Motor neuron (in vitro differentiated cells): ENCODE measurements around the gene IPP. TPM values are rescaled to one million over a fixed set of nuclear protein-coding genes. Genes with fewer than 3 reads are reported as not detected.
"Not testable (repeated sequence)": the region's sequence is repeated elsewhere in the genome, so short reads cannot be mapped to it uniquely, and the experiment has no call there.

Source experiments
- ATAC-seq, 8 experiments: fragments of 200-7000 bp; cut with Tn5 transposase; replicated peaks in 6 of 8; 2 replicates each; pipeline ENCODE4 v1.8.0; 2021; ENCODE audit warnings: mild to moderate bottlenecking in 8 of 8, moderate library complexity in 8 of 8
- H3K27ac ChIP-seq, 2 donors: fragments of 250-450 bp; sonication (Bioruptor Pico); 2 replicates each; pipeline ENCODE4 v1.9.0; 2021; ENCODE audit warnings: antibody characterized with exemption in 2 of 2, mild to moderate bottlenecking in 2 of 2, moderate library complexity in 1 of 2
- H3K4me1 ChIP-seq, 2 donors: fragments of 250-450 bp; sonication (Bioruptor Pico); replicated peaks in 1 of 2; 2 replicates each; pipeline ENCODE4 v1.6.1; 2021; ENCODE audit warnings: antibody characterized with exemption in 2 of 2, mild to moderate bottlenecking in 2 of 2, moderate library complexity in 1 of 2
- H3K4me3 ChIP-seq, 5 donors: fragments of 250-450 bp; sonication (Bioruptor Pico); 2 replicates each; pipeline ENCODE4 v1.9.0; 2021; ENCODE audit warnings: antibody characterized with exemption in 5 of 5, mild to moderate bottlenecking in 5 of 5, moderate library complexity in 4 of 5
- WGBS, 10 experiments: fragments of 450-650 bp; shearing (Covaris generic); methylation state at CpG; one replicate each; pipeline ENCODE4 v1.0.0; 2022; 5-methylcytosine and 5-hydroxymethylcytosine counted together
- in situ Hi-C, 9 experiments: fragments of 400-800 bp; cut with MboI; loops; one replicate each; pipeline ENCODE4 v1.15.0; 2021; ENCODE audit warnings: low sequenced_read_pairs in 9 of 9, low pct_unique_long_range_greater_than_20kb in 2 of 9; ENCODE audit not compliant: unreplicated experiment in 9 of 9
- total RNA-seq, 8 experiments: library from RNA; unstranded; fragments of 300-600 nt; gene quantifications; 2 replicates each; pipeline versions ENCODE4 v1.2.3 to v1.2.4, GENCODE V29; 2022

IPP gene
- total RNA-seq, 8 experiments from 2014 or later = 7.9 to 16.3 (median 14.2) TPM

DNA sequence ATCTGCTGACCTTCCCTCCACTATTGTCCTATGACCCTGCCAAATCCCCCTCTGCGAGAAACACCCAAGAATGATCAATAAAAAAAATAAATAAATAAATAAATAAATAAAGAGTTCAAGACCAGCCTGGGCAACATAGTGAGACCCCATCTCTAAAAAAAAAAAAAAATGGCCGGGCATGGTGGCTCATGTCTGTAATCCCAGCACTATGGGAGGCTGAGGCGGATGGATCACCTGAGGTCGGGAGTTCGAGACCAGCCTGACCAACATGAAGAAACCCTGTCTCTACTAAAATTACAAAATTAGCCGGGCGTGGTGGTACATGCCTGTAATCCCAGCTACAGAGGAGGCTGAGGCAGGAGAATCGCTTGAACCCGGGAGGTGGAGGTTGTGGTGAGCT lies 24.4 kb downstream of the IPP start:
- ATAC-seq, H3K4me3 ChIP-seq, H3K4me1 ChIP-seq, in situ Hi-C loops, H3K27ac ChIP-seq: not testable (repeated sequence)
- 88 to 100% (median 95%) methylated on average over 2 to 8 of the region's 9 CpGs; no CpG with 5 or more reads in 4 of the 10 experiments for WGBS, 10 experiments

DNA sequence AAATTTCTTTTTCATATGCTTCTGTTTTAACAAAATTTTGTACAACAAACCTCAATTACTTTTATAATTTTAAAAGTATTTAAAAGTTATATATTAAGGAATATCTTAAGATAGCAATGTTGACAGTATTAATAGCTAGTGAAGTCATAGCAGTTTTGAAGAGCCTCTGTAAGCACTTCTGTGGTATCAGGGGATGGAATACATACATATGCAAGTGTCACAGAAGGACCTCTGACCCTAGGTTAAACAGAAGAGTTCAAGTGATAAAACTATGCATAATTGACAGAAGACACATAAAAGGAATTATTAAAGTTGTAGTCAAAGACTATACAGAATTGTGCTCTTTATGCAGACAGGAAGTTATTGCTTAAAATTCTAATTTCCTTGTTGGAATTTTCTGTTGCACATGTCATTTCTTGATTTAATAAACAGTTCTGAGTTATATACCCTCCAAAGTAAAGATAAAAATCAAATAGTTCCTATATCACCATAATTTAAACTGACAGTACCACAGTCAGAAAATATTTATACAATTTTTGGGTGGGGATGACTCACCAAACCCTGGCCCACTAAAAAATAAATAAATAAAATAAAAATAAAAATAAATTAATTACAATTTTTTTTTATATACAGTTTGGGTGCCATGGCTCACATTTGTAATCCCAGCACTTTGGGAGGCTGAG lies 27.1 kb downstream of the IPP start:
- Histone ChIP-seq H3K4me3 (no peak overlapping the region), H3K4me1 (no peaks in the 10 kb centered on the region), H3K27ac (no peak overlapping the region)
- in situ Hi-C loops = no loop called here
- no peak for ATAC-seq

DNA sequence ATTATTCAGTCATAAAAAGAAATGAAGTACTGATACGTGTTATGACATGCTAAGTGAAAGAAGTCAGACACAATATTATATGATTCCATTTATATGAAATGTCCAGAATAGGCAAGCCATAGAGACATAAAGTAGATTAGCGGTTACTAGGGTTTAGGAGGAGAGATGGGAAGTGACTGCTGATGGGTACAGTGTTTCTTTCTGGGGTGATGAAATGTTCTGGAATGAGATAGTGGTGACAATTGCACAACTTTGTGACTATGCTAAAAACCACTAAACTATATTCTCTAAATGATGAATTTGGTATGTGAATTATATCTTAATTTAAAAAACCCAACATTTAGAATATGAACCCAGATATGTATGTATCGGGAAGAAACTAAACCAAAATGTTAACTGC lies 27.6 kb downstream of the IPP start:
- ATAC-seq = no peak
- H3K4me1 ChIP-seq = no peaks in the 10 kb centered on the region
- in situ Hi-C loops = no loop called here

DNA sequence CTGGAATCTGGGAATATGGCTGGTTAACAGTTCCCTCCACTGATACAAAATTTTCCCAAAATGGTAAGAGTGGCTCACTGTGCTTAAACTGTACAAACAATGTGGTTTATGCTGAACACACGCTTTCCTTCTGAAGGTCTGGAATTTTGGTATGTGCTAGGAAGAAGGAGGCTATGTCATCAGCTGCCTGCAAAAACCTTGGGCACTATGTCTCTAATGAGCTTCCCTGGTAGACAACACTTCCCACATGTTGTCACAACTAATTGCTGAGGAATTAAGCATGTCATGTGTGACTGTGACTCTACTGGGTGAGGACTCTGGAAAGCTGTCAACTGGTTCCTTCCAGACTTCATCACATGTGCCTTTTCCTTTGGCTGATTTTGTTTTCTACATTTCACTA lies 29.2 kb downstream of the IPP start:
- Histone ChIP-seq H3K4me1 (no peaks in the 10 kb centered on the region), H3K27ac (no peak overlapping the region), H3K4me3 (no peak overlapping the region)
- no peak for ATAC-seq
- 0 to 100% (median 58%) methylated on average over 1 of the region's 1 CpG; no CpG with 5 or more reads in 4 of the 10 experiments for WGBS, 10 experiments
- in situ Hi-C loops = no loop called here

More for the DNA sequence above, 27.6 kb downstream of the IPP start:
- H3K27ac ChIP-seq = no peak overlapping the region
- H3K4me3 ChIP-seq = no peak overlapping the region
- WGBS, 10 experiments = 65 to 100% (median 92%) methylated on average over 1 to 3 of the region's 3 CpGs

DNA sequence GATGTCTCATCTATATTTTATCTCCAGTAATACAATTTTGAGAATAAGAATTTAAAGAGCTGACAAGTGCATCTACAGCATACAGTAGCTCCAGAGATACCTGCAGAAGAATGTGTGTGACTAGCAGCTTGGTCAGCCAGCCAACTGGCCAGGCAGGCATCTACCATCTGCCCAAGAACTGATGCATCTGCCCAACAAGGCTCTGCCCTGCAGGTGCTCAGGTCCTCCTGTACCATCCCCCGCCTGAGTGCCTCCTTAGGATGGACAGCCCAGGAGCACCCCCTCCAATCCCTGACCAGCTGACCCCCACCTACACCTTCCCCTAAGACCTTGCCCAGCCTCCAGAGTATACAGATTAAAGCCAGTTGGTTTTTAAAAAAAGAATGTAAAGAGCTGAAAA lies 32.2 kb downstream of the IPP start:
- no peak overlapping the region for H3K4me3 ChIP-seq
- 100% methylated on average over 1 of the region's 1 CpG; no CpG with 5 or more reads in 8 of the 10 experiments for WGBS, 10 experiments
- H3K27ac ChIP-seq = no peak overlapping the region
- ATAC-seq = no peak
- H3K4me1 ChIP-seq = no peaks in the 10 kb centered on the region
- in situ Hi-C loops = no loop called here

DNA sequence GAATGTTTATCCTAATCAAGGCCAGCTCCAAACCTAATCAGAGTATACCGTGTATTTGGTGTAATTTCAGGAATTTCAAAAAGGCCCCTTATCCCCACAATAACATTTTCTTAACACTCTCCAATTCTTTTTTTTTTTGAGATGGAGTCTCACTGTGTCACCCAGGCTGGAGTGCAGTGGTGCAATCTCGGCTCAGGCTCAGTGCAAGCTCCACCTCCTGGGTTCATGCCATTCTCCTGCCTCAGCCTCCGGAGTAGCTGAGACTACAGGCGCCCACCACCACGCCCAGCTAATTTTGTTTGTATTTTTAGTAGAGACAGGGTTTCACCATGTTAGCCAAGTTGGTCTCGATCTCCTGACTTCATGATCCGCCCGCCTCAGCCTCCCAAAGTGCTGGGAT lies 33.1 kb downstream of the IPP start:
- H3K27ac ChIP-seq, H3K4me3 ChIP-seq, H3K4me1 ChIP-seq, in situ Hi-C loops, ATAC-seq: not testable (repeated sequence)
- WGBS, 10 experiments = 43 to 97% (median 86%) methylated on average over 2 to 8 of the region's 8 CpGs; no CpG with 5 or more reads in 1 of the 10 experiments

DNA sequence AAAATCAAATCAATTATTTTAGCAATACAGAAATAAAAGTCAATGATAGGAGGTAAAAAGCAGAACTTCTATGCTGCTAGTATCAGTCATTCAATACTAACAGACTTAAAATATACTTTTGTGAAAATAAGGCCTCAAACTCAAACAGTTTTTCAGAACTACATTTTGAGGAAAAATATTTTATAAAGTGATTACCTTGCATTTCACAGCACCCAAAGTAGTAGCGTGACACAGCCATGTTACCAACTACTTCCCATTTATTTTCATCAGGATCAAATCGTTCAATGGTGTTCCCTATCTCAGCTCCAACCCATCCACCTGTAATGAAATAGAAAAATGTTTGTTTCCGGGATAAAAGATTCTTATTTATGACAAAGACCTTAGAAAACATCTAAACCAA lies 33.8 kb downstream of the IPP start:
- Histone ChIP-seq H3K27ac (no peak overlapping the region), H3K4me3 (no peak overlapping the region), H3K4me1 (no peaks in the 10 kb centered on the region)
- no peak for ATAC-seq
- in situ Hi-C loops = no loop called here
- WGBS, 10 experiments = 86 to 100% (median 98%) methylated on average over 1 to 3 of the region's 3 CpGs

DNA sequence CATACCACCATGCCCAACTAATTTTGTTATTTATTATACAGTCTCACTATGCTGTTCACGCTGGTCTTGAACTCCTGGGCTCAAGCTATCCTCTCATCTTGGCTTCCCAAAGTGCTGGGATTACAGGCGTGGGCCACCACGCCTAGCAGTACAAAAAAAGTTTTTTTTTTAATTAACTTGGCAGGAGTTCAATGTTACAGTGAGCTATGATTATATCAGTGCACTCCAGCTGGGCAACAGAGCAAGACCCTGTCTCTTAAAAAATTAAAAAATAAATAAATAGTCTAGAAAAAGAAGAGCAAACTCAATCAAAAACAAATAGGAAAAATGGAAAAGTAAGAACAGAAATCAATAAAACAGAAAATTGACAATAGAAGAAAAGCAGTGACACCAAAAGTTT lies 36.7 kb downstream of the IPP start:
- in situ Hi-C loops = no loop called here
- WGBS, 10 experiments = 57 to 100% (median 88%) methylated on average over 1 to 3 of the region's 3 CpGs; no CpG with 5 or more reads in 1 of the 10 experiments
- ATAC-seq = no peak

DNA sequence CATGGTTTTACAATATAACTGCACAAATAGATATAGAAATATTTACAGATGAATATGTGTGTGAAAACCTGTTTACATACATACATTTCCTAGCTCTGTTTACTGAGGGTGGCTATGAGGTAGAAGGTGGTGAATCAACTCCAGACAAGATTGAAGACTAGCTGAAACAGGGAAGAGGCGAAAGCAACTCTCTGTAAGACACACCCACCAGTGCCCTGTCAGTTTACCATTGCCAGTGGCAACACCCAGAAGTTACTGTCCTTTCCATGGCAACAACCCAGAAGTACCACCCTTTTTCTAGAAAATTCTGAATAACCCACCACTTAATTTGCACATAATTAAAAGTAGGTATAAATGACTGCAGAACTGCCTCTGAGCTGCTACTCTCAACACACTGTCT lies 45.8 kb downstream of the IPP start:
- no peaks in the 10 kb centered on the region for H3K4me1 ChIP-seq
- no peak overlapping the region for H3K27ac ChIP-seq
- no peak overlapping the region for H3K4me3 ChIP-seq
- in situ Hi-C loops = no loop called here
- ATAC-seq = peak in 6 of 8 experiments; percentile 20 to 99 (median 61)
- 92 to 100% (median 100%) methylated on average over 1 of the region's 1 CpG; no CpG with 5 or more reads in 3 of the 10 experiments for WGBS, 10 experiments

More for the DNA sequence above, 36.7 kb downstream of the IPP start:
- H3K4me3 ChIP-seq = no peak overlapping the region
- no peak overlapping the region for H3K27ac ChIP-seq
- no peaks in the 10 kb centered on the region for H3K4me1 ChIP-seq

DNA sequence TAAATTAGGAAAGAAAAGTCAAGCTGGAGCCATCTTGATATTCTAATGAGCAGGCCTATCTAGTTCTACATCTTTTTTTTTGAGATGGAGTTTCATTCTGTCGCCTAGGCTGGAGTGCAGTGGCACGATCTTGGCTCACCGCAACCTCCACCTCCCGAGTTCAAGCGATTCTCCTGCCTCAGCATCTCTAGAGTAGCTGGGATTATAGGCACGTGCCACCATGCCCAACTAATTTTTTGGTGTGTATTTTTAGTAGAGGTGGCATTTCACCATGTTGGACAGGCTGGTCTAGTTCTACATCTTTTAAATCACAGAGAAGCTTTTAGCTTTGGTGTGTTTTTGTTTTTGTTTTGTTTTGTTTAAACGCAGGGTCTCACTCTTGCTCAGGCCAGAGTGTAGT lies 55.6 kb downstream of the IPP start:
- no peak for ATAC-seq
- Histone ChIP-seq H3K4me1 (no peaks in the 10 kb centered on the region), H3K27ac (no peak overlapping the region), H3K4me3 (no peak overlapping the region)
- in situ Hi-C loops = no loop called here
- 80 to 100% (median 97%) methylated on average over 1 to 7 of the region's 7 CpGs; no CpG with 5 or more reads in 1 of the 10 experiments for WGBS, 10 experiments

DNA sequence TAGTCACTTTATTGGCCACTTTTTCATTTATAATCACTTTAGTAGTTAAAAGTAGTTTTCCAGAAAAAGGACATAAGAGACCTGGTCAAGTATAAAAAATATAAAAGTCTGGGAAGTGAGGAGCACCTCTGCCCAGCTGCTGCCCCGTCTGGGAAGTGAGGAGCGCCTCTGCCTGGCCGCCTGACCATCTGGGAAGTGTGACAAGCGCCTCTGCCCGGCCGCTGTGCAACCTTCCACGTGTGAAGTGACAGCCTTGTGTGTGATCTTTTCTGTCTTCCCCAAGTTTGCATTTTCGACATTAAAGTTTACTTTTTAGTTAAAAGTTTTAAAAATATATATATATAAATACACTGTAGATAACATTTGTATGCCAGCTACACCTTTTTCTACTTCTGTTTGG lies 56.6 kb downstream of the IPP start:
- H3K27ac ChIP-seq, ATAC-seq, in situ Hi-C loops, H3K4me3 ChIP-seq, H3K4me1 ChIP-seq: not testable (repeated sequence)
- WGBS, 10 experiments = 50 to 100% (median 83%) methylated on average over 1 to 8 of the region's 8 CpGs; no CpG with 5 or more reads in 3 of the 10 experiments

DNA sequence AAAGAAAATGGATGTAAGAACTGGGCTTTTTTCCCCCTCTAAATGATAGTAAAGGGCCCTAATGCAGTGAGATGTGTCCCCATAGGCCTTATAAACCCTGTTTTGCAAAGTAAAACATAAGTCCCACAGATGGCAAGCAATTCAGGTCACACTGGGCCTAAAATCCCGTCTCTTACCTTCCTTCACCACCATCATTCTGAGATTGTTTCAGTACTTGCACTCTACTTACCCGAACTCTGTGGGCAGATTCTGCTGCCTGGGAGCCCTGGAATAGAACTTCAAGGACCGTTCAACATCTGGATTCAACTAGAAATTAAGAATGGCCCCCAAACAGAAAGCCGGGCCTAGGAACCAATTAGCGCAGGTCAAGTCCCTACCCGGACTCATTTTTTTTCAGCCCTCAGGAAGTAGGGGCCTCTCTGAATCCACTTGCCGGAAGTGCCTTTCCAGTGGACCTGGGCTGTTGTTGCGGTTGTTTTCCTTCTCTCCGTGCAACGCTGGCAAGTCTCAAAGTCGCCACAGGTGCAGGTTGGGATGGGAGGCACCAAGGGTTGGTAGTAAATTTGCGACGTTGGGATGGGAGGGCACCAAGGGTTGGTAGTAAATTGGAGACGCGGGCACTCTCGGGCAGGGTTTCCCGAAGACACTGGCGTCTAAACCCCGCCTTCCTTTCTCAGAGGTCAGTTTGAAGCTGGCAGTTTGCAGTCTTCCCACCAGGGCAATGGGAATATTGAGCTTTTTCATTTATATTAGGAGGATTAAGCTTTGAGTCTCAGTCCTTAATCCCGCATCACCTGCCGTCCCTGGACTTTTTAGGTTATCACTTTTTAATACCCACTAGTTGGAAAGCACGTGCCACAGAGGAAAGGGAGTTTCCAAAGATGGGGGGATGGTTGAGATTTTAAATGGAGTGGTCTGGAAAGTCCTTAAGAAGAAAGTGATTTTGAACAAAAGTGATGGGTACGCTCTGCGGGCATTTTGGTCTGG lies 62.4 kb downstream of the IPP start, which contains the start of gene TMEM69:
Gene TMEM69 (plus strand): TSS at position 428 of the 987 bp plus-strand sequence. CDS start 2,888 bp downstream, outside the sequence.
- ATAC-seq = peak in 7 of 8 experiments; percentile 2 to 24 (median 8)
- peaks cover 3 to 5% of the 10 kb centered on the region in 2 donors for H3K4me1 ChIP-seq
- H3K27ac ChIP-seq = peak within 1 kb of the TSS; percentile 94
- 0 to 17% (median 2%) methylated on average over 3 to 22 of the region's 24 CpGs; no CpG with 5 or more reads in 1 of the 10 experiments for WGBS, 10 experiments
- H3K4me3 ChIP-seq = peak within 1 kb of the TSS; percentile 56 to 92 (median 80)
- in situ Hi-C loops = no loop called here
